Measurements from ENCODE around the gene KRTAP8-1. TPM values are rescaled to one million over a fixed set of nuclear protein-coding genes. Genes with fewer than 3 reads are reported as not detected.

Gene KRTAP8-1, protein sequence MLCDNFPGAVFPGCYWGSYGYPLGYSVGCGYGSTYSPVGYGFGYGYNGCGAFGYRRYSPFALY
- total RNA-seq, result not detected
- long read RNA-seq, result 0 reads

DNA sequence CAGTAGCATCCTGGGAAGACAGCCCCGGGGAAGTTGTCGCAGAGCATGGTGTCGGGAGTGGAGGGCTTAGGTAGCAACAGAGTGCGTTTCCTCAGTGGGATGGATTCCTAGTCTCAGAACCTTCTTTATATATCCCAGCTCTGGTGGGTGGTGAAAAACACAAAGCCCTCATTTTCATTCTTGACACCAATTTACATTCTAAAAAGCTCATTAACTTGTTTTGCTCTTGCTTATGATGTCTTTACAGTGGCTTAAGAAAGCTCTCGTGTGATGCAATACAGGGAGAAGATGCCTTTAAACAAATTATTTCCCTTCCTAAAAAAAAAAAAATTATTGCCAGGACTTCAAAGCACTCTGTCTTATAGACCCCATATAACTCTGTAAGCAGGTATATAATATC lies at the start of gene KRTAP8-1:
KRTAP8-1 (minus strand) TSS at position 101 of the 400 bp plus-strand sequence; CDS start at position 47, 54 bp downstream.
- no peak for DNase-seq (ENCODE audit: missing footprints)
- no peak for ATAC-seq

DNA sequence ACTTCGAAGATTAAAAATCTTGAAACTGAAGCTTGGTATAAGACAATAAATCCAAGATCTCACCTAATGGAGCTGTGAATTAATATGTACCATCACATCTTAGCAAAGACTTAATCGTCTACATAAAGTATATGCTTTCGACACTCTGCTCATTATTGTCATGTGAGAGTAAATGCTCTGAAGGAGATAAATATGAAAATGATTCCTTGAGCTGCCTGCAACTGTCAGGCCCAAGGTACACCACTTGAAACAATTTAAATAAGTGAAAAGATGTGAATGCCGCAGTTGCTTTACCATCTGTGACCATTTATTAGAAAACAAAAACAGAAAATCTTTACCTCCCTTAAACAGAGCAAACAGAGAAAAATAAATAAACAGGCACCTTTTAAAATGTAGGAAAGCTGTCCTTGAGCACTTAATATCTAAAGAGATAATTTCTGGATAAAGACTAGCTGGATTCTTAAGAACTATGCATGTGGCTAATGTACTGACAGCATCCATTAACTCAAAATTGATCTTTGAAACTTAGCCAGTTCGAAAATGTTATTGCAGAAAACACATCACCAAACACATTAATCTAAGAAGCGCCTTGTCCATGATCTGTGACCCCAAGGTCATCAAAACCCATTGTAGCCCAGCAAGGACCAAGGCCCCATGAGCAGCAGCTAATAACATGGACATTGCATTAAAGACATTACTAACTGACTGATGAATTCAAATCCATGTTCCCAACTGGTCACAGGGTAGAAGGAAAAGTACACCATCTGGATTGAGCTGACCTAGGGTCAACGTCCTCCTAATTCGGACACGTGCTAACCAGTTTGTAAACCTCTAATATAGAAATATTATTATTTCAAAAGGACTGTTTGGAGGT lies 34.8 kb upstream of the KRTAP8-1 start:
- DNase-seq (ENCODE audit: missing footprints) (no peak), ATAC-seq (no peak)
- intact Hi-C loops (cut with DNase I), result no loop called here

More for the DNA sequence above, at the start of gene KRTAP8-1:
- intact Hi-C loops (cut with DNase I), result no loop called here

DNA sequence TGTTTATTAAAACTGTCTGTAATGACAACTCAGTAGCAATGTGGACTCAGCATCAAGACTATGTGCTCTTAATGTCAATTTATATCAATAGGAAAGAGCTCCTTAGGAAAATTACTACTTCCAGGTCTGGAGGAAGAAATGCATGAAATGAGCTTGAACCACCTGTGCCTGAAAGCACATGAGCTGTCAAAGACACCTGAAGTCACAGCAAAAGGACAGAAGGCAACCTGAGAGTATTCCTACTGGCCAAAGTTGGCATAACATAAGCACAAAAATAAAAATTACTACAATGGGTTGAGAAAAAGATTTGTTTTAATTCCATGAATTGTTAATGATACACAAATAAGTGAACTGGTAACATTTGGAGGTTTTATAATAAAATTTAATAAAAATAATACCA lies 29.9 kb upstream of the KRTAP8-1 start:
- intact Hi-C loops (cut with DNase I), result no loop called here
- no peak for ATAC-seq

DNA sequence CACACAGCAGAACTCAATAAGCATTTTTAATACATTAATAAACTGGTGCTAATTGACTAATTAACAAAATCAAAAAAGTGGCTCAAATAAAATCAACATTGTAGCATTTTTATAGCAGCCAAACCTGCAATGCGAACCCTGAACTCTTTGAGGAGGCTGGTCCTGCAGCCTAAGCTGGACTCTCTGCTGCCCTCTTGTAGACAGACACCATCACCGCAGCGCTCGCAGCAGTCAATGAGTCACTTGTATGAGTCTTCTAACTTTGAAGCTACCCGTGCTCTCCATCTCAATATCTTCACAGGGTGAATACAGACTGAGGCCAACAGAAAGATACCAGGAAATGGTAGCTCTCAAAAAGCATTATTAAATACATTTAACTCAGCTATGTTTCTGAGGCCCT lies 26.2 kb upstream of the KRTAP8-1 start:
- intact Hi-C loops (cut with DNase I), result no loop called here
- ATAC-seq (no peak), DNase-seq (ENCODE audit: missing footprints) (no peak)

More for the DNA sequence above, 29.9 kb upstream of the KRTAP8-1 start:
- no peak for DNase-seq (ENCODE audit: missing footprints)

DNA sequence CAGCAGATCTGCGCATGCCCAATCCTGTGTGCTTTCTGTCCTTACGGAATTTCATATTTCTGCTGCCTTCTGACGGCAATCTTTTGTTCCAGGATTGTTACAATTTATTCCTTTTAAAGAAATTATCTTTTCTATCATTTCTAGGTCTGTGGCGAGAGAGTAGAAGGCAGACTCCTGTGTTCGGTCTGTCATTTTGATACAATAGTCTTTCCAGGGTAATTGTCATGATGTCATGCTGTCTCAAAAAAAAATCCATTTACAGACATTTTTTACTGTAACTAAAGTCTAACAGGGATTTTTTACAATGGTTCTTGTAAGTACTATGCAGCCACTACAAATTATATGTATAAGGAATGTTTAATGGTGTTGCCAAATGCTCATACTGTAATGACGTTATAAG lies 25.5 kb upstream of the KRTAP8-1 start:
- intact Hi-C loops (cut with DNase I), result no loop called here
- DNase-seq (ENCODE audit: missing footprints) (no peak), ATAC-seq (no peak)

DNA sequence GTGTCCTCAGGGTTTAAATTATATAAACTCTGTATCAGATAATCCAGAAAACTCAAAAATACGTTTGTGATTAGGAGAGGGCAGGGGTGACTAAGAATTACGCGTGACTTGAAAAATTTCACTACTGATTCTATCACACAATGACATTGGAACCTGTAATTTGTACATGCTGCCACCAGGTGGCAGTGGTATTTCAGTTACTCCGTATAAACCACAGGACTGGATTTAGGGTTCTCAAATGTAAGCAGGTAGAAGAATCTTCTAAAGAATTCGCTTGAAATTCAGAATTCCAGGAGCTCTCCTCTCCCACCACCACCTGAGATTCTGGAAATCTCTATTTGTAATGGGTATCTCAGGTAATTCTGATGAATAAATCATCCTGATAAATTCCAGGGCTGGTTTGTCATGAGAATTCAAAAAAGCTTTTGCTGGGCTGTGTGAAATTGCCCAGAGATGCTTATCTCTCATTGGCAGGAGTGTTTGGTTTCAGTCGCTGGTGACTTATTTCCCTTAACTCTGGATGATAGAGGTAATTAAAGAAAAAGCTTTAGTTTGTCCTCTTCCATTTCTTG lies 18.2 kb upstream of the KRTAP8-1 start:
- DNase-seq (ENCODE audit: missing footprints) (no peak), ATAC-seq (no peak)
- intact Hi-C loops (cut with DNase I), result loop anchor here (5.0 kb wide), 1 partner anchor 256 kb away; no protein-coding TSS in a partner anchor

DNA sequence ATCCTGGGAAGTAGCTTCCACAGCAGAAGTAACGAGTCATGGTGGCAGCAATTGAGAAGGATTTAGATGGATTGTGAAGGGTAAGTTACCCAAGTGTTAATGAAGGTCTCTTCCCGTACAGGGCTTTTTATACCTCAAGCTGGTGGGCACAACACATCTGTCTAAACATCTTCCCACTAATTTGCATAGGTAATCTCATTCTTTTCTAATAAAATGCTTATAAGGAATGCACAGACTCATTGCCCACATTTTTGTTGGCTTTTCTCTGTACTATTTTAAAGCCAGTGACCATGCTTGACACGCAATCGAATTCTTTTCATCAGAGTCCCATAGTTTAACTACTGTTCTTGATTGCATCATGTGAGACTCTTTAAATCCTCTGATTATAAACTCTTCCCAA lies 16.6 kb upstream of the KRTAP8-1 start, which contains the start of gene KRTAP7-1:
KRTAP7-1 (minus strand) TSS at position 101 of the 400 bp plus-strand sequence; CDS start at position 40, 61 bp downstream.
- intact Hi-C loops (cut with DNase I), result loop anchor here (5.0 kb wide), 1 partner anchor 258 kb away; no protein-coding TSS in a partner anchor
- DNase-seq (ENCODE audit: missing footprints), result no peak

DNA sequence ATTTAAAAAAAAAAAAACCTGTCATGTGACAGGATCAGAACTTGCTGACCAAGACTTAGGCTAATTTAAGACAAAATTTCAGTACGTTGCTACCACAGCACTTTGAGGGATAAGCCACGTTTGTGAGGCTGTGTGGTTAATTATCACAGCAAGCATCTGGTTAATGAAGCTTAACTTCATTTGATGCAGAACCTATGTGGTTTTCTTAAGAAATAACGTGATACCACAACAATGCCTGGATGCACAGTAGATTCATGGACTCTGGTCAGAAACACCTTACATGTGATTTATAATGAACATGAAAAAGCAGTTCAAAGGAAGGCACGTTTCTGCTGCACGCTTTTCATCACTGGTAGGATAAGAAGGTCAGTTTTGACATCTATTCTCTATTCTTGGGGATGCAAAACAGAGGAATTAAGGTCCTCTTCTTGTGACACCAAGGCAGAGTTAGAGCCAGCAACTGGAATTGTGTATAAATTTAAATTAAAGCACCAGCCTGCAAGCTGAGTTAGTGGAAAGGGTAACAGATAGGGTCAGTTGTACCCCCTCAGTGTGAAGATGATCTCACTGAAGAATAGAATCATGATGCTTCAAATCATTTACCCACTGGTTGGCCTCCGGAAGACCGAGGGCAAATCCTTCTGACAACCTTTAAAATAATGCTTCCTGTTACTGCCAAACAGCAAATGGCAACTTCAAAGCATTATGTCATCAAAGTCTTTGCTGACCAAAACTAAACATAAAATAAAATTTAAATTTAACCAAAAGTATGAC lies 6.0 kb upstream of the KRTAP8-1 start:
- intact Hi-C loops (cut with DNase I), result no loop called here
- DNase-seq (ENCODE audit: missing footprints) (no peak), ATAC-seq (no peak)

More for the DNA sequence above, 16.6 kb upstream of the KRTAP8-1 start, which contains the start of gene KRTAP7-1:
- no peak for ATAC-seq

DNA sequence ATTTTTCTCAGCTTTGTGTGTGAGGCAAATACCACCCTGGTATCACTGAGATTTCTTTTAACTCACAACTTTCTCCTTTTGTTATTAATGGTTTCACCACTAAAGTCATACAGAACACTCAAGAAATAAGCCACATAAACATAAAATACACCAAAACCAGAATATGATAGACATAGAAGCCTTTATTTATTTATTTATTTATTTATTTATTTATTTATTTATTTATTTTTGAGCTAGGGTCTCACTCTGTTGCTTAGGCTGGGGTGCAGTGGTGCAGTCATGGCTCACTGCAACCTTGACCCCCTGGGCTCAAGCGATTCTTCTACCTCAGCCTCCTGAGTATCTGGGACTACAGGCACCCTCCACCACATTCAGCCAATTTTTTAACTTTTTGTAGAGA lies 12.5 kb downstream of the KRTAP8-1 start:
- ATAC-seq (no peak), DNase-seq (ENCODE audit: missing footprints) (no peak)
- intact Hi-C loops (cut with DNase I), result no loop called here

DNA sequence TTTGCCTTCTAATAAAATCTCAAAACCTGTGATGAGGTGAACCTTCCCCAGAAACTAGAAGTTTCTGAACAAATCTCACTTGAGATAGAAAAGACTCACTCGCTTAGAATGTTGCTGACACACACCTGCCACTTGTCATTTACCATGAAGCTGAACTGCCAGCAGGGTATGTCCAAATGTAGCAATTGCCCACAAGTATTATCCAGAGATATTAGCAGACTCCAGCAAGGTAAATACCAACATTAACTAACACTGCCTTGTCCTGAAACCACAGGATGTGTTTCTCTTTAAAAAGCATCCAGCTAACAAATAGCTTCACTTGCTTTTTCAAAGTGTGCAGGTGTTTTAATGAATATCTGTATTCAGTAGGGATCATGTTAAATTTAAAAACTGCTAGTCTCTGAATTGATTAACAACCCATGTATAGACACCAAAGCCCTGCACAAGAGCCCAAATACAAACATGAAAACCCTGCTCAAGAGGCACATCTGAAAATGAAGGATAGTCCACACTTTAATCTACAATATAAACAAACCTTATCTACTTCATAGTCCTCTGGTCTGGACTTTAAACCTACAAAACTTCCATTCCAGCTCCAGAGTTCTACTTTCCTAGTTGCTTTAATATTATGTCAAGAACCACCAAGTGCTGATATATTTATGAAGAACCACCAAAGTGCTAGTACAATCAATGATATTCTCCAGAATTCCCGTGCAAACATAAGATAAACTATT lies 19.3 kb downstream of the KRTAP8-1 start:
- intact Hi-C loops (cut with DNase I), result no loop called here
- DNase-seq (ENCODE audit: missing footprints) (no peak), ATAC-seq (no peak)

DNA sequence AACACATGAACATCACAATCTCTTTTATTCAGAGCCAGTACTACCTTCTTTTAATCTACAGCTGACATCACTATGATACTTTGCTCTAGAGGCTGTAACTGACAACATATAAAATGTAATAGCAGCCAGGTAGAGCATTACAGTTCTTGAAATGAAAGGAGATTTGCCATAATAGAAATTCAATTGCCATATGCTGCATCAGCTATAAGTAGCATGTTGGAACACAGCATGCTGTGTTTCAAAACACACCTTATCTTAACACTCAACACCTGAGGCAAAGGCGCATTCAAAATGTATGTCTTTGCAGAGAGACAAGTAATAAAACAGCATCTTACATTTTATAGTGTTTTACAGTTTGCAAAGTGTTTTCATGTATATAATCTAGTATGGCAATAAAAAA lies 33.8 kb downstream of the KRTAP8-1 start:
- intact Hi-C loops (cut with DNase I), result no loop called here
- no peak for DNase-seq (ENCODE audit: missing footprints)

DNA sequence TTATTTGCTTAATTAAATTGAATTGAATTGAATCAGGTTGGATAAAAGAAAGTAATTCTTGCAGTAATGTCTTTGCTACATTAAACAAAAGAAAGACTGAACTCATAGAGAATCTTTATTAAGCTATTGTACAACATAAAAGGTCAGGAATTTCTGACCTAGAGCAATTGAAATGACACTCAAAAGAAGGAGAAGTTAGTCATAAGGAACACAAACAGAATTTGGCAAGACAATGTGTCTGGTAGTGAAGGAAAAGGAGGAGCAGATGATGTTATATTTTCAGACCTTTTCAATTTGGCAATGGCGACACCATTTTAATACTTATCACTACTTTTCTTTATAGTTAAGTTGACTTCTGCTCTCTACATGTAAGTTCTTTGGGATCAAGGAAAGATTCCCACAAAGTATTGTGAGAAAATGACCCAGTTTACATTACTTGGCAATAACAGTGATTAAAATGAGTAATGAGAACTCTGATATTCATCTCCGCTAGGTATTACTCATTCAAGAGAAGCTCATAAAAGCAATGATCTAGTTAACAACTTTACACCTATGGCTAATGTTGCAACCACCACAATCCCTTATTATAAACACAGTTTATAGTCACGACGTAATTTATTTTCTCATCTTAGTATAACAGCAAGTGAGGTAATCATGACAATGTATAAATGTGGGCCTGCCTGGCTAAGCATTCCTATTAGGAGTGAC lies 43.2 kb downstream of the KRTAP8-1 start:
- ATAC-seq (no peak), DNase-seq (ENCODE audit: missing footprints) (no peak)
- intact Hi-C loops (cut with DNase I), result no loop called here

More for the DNA sequence above, 33.8 kb downstream of the KRTAP8-1 start:
- ATAC-seq, result no peak

Other genes with a start within 250 kb of the KRTAP8-1 start
- not detected for gene KRTAP22-2, start 222.9 kb downstream of the KRTAP8-1 start, total RNA-seq
- not detected for gene KRTAP6-3, start 220.8 kb downstream of the KRTAP8-1 start, total RNA-seq
- not detected for gene KRTAP6-2, start 214.4 kb downstream of the KRTAP8-1 start, total RNA-seq
- gene KRTAP22-1, start 212.2 kb downstream of the KRTAP8-1 start, total RNA-seq, result not detected
- gene KRTAP6-1, start 199.3 kb downstream of the KRTAP8-1 start, total RNA-seq, result not detected
- gene KRTAP20-1, start 196.8 kb downstream of the KRTAP8-1 start, total RNA-seq, result not detected
- not detected for gene KRTAP20-4, start 192.6 kb downstream of the KRTAP8-1 start, total RNA-seq
- not detected for gene KRTAP20-2, start 178.1 kb downstream of the KRTAP8-1 start, total RNA-seq
- gene KRTAP20-3, start 170.4 kb downstream of the KRTAP8-1 start, total RNA-seq, result not detected
- gene KRTAP21-3, start 94.5 kb downstream of the KRTAP8-1 start, total RNA-seq, result not detected
- gene KRTAP21-2, start 66.0 kb downstream of the KRTAP8-1 start, total RNA-seq, result not detected
- not detected for gene KRTAP21-1, start 57.8 kb downstream of the KRTAP8-1 start, total RNA-seq
- not detected for gene KRTAP7-1, start 16.5 kb upstream of the KRTAP8-1 start, total RNA-seq
- gene KRTAP11-1, start 68.3 kb upstream of the KRTAP8-1 start, total RNA-seq, result not detected
- gene KRTAP19-8, start 225.2 kb upstream of the KRTAP8-1 start, total RNA-seq, result not detected

All from Right ventricle myocardium inferior (tissue), 1 donor.